NCI-H146 treated with DMSO at 0.1 percent for 48 hours (cell line): Measurements from ENCODE around the gene TMEM270.
"Not testable (repeated sequence)": the region's sequence is repeated elsewhere in the genome, so short reads cannot be mapped to it uniquely, and the experiment has no call there.

Experiments
- DNase-seq: peaks from one replicate; lab custom pipeline; 2025; ENCODE audit not compliant: unreplicated experiment; lab: John Stamatoyannopoulos, UW

Gene TMEM270

GRCh38 chr7:73860859-73861258 is at the start of gene TMEM270:
TMEM270 (plus strand) TSS chr7:73861159; CDS start chr7:73861195, 36 bp downstream.
- DNase-seq, result no peak

GRCh38 chr7:73811760-73812168 is 49.2 kb upstream of the TMEM270 start:
- peak; percentile 16 for DNase-seq

DNA sequence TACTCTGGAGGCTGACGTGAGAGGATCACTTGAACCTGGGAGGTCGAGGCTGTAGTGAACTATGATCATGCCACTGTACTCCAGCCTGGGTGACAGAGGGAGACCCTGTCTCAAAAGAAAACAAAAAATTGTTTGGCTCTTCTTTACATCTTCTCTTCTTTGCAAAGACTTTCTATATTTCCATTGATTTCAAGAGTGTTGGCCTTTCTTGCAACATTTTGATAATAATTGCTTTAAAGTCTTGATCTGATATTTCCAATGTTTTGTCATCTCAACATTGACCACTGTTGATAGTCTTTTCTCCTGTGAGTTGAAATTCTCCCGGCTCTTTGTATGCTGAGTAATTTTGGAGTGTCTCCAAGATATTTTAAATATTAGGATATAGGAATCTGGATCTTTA is 48.0 kb upstream of the TMEM270 start:
- no peak for DNase-seq

GRCh38 chr7:73815436-73815835 is 45.5 kb upstream of the TMEM270 start:
- no peak for DNase-seq

GRCh38 chr7:73817121-73817520 is 43.8 kb upstream of the TMEM270 start:
- no peak for DNase-seq

DNA sequence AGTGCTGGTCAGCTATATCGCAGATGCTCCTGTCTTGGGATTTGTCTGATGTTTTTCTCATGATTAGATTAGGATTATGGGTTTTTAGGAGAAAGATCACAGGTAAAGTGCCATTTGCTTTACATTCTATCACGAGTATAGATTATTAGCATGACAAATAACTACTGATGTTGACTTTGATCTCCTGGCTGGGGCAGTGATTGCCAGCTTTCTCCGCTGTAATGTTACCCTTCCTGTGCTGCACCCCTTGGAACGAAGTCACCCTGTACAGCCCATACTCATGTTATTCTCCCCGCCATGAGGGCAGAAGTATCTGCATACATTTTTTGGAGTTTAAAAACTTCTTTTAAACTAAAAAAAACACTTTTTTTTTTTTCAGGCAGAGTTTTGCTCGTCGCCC is 40.9 kb upstream of the TMEM270 start:
- no peak for DNase-seq

- not testable (repeated sequence) for DNase-seq
Measured at GRCh38 chr7:73821597-73822285, 39.2 kb upstream of the TMEM270 start.

DNA sequence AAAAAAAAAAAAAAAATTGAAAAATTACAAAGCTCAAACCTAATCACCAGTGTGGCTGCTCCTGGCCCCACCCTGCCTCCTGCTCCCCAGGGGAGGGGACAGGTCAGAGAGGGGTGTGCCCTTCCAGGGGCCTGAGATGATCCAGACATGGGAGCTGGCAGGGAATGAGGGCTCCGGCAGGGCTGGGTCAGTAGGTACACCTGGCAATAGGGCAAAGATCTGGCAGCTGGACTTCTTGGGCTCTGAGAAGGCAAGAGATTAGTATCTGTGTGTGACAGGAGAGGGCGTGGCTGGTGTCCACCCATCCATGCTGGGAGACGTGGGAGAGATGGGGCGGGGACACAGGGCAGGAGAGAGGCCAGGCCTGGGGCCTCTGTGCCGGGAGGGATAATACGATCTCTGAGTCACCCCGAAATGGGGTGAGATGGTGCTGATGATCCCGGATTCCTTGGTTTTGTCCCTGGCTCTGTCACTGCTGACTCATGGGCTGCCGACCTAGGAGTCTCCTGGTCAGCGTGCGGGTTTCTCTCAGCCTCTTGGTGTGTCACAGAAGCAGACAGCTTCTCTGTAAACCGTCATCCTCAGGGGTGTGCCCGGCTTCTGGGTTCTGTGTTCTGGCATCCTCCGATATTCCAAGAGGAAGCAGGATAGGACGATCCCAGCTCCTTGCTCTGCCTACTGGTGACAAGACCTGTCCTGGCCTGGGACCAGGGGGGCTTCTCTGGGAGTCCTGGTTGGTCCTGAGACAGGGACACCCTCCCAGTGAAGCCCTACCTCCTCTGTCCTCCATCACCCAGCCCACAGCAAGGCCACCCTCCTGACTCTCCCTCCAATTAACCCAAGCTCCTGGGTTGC is 38.4 kb upstream of the TMEM270 start:
- no peak for DNase-seq

- DNase-seq, result no peak
Measured at GRCh38 chr7:73823257-73823656, 37.7 kb upstream of the TMEM270 start.

- no peak for DNase-seq
Measured at GRCh38 chr7:73823873-73824592, 36.9 kb upstream of the TMEM270 start.

- DNase-seq, result no peak
Measured at GRCh38 chr7:73824986-73825385, 36.0 kb upstream of the TMEM270 start.

- DNase-seq, result peak; percentile 85
Measured at GRCh38 chr7:73827567-73828106, 33.3 kb upstream of the TMEM270 start.

- peak; percentile 88 for DNase-seq
Measured at GRCh38 chr7:73828107-73828803, 32.7 kb upstream of the TMEM270 start.

DNA sequence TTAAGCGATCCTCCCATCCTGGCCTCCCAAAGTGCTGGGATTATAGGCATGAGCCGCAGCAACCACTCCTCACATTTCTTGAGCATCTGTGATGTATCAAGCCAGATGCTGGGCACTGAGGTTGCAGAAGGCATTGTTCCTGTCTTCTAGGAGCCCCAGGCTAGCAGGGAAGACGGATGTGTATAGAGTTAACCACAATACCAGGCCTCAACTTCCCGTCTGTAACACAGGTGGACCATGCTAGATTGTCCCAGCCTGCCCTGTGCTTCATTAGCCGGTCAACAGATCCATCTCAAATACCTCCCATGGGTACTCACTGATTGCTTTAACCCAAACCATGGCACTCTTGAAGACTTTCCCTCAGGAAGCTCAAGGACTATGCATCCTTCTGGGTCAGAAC is 32.0 kb upstream of the TMEM270 start:
- DNase-seq, result no peak

DNA sequence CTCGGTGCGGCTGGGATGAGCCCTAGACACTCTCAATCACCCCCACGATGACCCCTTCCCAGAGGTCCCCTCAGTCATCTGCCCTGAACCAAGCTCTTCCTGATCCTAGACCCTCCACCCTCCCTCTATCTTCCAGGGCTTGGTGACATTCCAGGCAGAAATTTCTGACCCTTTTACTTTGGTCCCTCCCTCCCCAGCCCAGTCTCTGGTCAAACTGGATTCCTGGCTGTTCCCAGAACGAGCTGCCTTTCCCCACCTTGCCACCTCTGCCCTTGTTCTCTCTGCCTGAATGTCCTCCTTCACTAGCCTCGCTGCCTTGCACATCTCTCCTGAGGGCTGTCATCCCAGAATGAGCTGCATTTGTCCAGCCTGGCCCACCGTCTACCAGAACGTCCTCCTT is 31.5 kb upstream of the TMEM270 start:
- no peak for DNase-seq

- no peak for DNase-seq
Measured at GRCh38 chr7:73829921-73830680, 30.9 kb upstream of the TMEM270 start.

GRCh38 chr7:73830681-73831583 is 30.0 kb upstream of the TMEM270 start, which contains the start of gene CLDN4:
CLDN4 (plus strand) TSS chr7:73830996; CDS start chr7:73831202, 206 bp downstream.
- DNase-seq, result no peak

- no peak for DNase-seq
Measured at GRCh38 chr7:73831584-73831833, 29.4 kb upstream of the TMEM270 start.
